ENCODE results near the gene SHISA5. TPM values are rescaled to one million over a fixed set of nuclear protein-coding genes. Genes with fewer than 3 reads are reported as not detected.

SHISA5 gene
- total RNA-seq, 2 donors from 2014 or later = 66.9 to 120 TPM

GRCh38 chr3:48468329-48468731 is 35.6 kb downstream of the SHISA5 start:
- H3K4me3 ChIP-seq = no peak overlapping the region
- no peaks in the 10 kb centered on the region for H3K9me3 ChIP-seq
- TF ChIP-seq, protein P1, sequence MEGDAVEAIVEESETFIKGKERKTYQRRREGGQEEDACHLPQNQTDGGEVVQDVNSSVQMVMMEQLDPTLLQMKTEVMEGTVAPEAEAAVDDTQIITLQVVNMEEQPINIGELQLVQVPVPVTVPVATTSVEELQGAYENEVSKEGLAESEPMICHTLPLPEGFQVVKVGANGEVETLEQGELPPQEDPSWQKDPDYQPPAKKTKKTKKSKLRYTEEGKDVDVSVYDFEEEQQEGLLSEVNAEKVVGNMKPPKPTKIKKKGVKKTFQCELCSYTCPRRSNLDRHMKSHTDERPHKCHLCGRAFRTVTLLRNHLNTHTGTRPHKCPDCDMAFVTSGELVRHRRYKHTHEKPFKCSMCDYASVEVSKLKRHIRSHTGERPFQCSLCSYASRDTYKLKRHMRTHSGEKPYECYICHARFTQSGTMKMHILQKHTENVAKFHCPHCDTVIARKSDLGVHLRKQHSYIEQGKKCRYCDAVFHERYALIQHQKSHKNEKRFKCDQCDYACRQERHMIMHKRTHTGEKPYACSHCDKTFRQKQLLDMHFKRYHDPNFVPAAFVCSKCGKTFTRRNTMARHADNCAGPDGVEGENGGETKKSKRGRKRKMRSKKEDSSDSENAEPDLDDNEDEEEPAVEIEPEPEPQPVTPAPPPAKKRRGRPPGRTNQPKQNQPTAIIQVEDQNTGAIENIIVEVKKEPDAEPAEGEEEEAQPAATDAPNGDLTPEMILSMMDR (IDR thresholded peaks at IDR 0.05) = no peak
- no peaks in the 10 kb centered on the region for H3K27me3 ChIP-seq
- H3K4me1 ChIP-seq = peaks cover 0 to 82% of the 10 kb centered on the region in 2 donors
- H3K27ac ChIP-seq = peak overlapping the region; percentile 35 to 98
- H3K36me3 ChIP-seq = peaks cover 32% of the 10 kb centered on the region
- DNase-seq (ENCODE audit: low spot score) = no peak

DNA sequence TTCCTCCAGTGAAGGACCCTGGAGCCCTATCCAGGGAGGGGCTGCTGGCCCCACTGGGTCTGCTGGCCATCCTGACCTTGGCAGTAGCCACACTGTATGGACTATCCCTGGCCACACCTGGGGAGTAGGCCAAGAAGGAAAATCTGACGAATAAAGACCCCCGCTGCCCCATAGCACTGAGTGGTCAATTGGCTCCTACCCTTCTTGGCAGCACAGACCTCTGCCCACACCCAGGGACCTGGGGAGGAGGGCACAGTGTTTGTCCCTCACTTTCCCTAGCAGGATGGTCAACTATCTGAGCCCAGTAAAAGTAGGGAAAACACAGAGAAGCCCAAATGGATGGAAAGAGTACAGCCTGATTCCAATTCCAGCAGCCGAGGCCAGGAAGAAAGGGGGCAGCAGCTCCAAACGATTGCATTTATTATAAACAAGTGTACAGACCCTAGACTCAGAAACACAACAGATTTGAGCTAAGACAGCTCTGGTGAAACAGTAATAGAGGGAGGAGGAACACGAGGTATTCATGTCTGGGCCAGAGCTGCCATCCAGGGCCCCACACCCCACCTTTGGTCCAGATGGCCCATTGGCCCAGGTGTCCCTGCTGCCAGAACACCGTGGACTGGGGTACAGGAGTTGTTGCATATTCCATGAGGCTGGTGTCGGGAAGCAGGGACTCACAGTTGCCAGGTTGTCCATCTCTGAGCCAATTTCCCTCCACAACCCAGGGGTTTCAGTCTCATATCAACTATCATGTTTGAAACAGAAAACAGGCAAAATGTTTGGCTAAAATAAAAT is 36.3 kb downstream of the SHISA5 start:
- H3K36me3 ChIP-seq = peaks cover 32% of the 10 kb centered on the region
- H3K4me3 ChIP-seq = peak overlapping the region in 1 of 2 donors; percentile 57
- H3K4me1 ChIP-seq = peaks cover 0 to 79% of the 10 kb centered on the region in 2 donors
- no peak for DNase-seq (ENCODE audit: low spot score)
- H3K27ac ChIP-seq = peak overlapping the region; percentile 96 to 98
- no peaks in the 10 kb centered on the region for H3K27me3 ChIP-seq
- TF ChIP-seq, protein P1 (IDR thresholded peaks at IDR 0.05) = no peak
- no peaks in the 10 kb centered on the region for H3K9me3 ChIP-seq

DNA sequence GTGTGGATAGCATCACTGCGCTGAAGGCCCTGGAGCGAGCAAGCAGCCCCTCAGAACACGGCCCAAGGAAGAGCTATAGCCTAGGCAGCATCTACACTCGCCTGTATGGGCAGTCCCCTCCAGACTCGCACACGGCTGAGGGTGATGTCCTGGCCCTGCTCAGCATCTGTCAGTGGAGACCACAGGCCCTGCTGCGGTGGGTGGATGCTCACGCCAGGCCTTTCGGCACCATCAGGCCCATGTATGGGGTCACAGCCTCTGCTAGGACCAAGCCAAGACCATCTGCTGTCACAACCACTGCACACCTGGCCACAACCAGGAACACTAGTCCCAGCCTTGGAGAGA is 36.9 kb downstream of the SHISA5 start:
- Histone ChIP-seq H3K9me3 (no peaks in the 10 kb centered on the region), H3K4me3 (peak overlapping the region; percentile 55 to 57), H3K36me3 (peaks cover 32% of the 10 kb centered on the region), H3K27me3 (no peaks in the 10 kb centered on the region), H3K27ac (peak overlapping the region; percentile 96 to 98), H3K4me1 (peaks cover 0 to 74% of the 10 kb centered on the region in 2 donors)
- TF ChIP-seq, protein P1 (IDR thresholded peaks at IDR 0.05) = no peak
- no peak for DNase-seq (ENCODE audit: low spot score)

GRCh38 chr3:48466386-48467109 is 37.4 kb downstream of the SHISA5 start:
- Histone ChIP-seq H3K27me3 (no peaks in the 10 kb centered on the region), H3K9me3 (no peaks in the 10 kb centered on the region), H3K4me3 (peak overlapping the region; percentile 55 to 57), H3K27ac (peak overlapping the region; percentile 96 to 98), H3K36me3 (peaks cover 32% of the 10 kb centered on the region), H3K4me1 (peaks cover 0 to 68% of the 10 kb centered on the region in 2 donors)
- TF ChIP-seq, protein P1 (IDR thresholded peaks at IDR 0.05) = no peak
- DNase-seq (ENCODE audit: low spot score) = no peak

GRCh38 chr3:48465531-48466378 is 38.2 kb downstream of the SHISA5 start:
- peak; percentile 100 for DNase-seq (ENCODE audit: low spot score)
- Histone ChIP-seq H3K36me3 (peaks cover 39% of the 10 kb centered on the region), H3K27me3 (no peaks in the 10 kb centered on the region), H3K9me3 (no peaks in the 10 kb centered on the region), H3K4me3 (peak overlapping the region; percentile 55 to 57), H3K4me1 (peaks cover 0 to 62% of the 10 kb centered on the region in 2 donors), H3K27ac (peak overlapping the region; percentile 96 to 98)
- TF ChIP-seq, protein P1 (IDR thresholded peaks at IDR 0.05) = peak; percentile 64 to 88
